Measurements from ENCODE around the gene COMMD1. TPM values are rescaled to one million over a fixed set of nuclear protein-coding genes. Genes with fewer than 3 reads are reported as not detected.

The COMMD1 gene
- total and polyA plus RNA-seq, 2 experiments from 2014 or later: 54.9 to 83.7 TPM

DNA sequence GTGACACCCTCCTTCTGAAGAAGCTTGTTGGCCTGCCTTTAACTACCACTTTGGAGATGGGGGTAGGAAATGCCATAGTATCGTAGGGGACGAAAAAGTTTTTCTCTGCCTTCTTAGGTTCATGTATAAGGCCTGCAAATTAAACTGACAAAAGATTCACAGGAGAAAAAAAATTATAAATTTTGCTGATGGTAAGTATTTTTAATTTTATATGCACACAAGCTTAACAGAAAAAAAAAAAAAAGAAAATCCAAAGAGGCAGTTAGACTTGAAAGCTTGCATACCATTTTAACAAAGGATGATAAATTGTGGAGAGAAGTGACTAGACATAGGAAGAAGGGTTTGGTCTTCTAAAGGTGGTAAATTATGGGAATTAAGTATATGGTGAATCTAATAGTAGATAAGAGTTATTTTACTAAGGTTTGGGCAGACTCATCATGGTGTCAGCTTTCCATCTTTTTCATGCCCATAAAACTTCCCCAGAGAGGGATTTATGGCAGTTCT, 227.9 kb downstream of the COMMD1 start:
- no peak overlapping the region for H3K27ac Mint-ChIP-seq

DNA sequence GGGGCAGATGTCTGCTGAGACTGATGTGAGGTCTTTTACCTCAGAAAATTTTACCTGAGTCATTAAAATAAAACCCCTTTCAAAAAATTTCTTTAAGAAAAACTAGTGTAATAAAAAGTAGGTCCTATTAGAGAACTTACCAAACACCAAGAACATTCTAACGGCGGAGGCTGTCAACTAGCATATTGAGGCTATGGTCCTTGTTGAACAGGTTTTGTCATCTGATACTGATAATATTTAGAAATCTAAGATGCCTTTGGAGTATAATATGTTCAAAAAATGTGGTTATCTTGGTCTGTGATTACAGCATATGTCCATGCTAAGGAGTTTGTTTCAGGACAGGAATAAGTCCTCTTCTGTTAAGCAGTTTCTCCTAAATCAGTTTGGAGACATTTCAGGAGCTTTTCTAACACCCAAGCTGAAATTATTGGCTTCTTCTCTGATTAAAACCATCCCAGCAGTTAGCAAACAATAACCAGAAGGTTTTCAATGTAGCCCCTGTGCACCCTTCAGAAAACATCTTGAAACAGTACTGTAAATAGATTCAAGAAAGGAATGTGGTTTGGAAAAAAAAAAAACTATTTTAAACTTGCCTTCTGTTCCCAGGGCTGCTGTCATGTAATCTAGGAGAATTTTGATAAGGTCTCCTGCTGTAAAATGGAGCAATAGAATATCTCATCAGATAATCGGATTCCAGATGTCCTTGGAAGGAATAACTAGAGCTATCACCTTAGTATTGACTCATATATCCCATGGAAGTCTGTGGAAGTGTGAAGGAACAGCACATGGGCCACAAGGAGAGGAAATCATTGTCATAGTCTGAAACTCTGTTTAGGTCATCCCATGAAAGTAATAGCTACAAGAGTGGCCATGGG, 231.7 kb downstream of the COMMD1 start:
- Mint-ChIP-seq H3K9me3 (no peaks in the 10 kb centered on the region), H3K27me3 (ENCODE audit: insufficient read depth, low read depth, poor library complexity) (peaks cover 2% of the 10 kb centered on the region), H3K4me3 (no peak overlapping the region), H3K36me3 (ENCODE audit: low read depth) (no peaks in the 10 kb centered on the region), H3K4me1 (no peaks in the 10 kb centered on the region; the same call in 2 of the 3 replicates), H3K27ac (no peak overlapping the region)
- no peak overlapping the region for H2AFZ ChIP-seq
- ATAC-seq: no peak
- no peaks in the 10 kb centered on the region for H3K79me2 ChIP-seq (replicated peaks; ENCODE audit: insufficient read depth)
- no peaks in the 10 kb centered on the region for H3K27me3 ChIP-seq (ENCODE audit: insufficient read depth)
- H3K4me1 ChIP-seq (ENCODE audit: insufficient read depth): peaks cover 4% of the 10 kb centered on the region; the same call in 1 of the 2 replicates
- H3F3A ChIP-seq (replicated peaks; ENCODE audit: low read depth): no peaks in the 10 kb centered on the region
- H3K27ac ChIP-seq (ENCODE audit: low read depth): no peak overlapping the region
- no peaks in the 10 kb centered on the region for H3K9me2 ChIP-seq (ENCODE audit: insufficient read depth)
- no peak for DNase-seq (ENCODE audit: low spot score)
- no peak overlapping the region for H3K4me2 ChIP-seq
- no peak overlapping the region for H3K4me3 ChIP-seq
- H4K20me1 ChIP-seq (replicated peaks; ENCODE audit: insufficient read depth): no peaks in the 10 kb centered on the region
- no peaks in the 10 kb centered on the region for H3K36me3 ChIP-seq (ENCODE audit: insufficient read depth)
- TF ChIP-seq CREB1 (CRISPR knock-in tag; IDR thresholded peaks at IDR 0.05; ENCODE audit: low read depth) (no peak), EZH2phosphoT487 (IDR thresholded peaks at IDR 0.05; ENCODE audit: unreplicated experiment) (no peak), ZNF331 (CRISPR knock-in tag; IDR thresholded peaks at IDR 0.05; ENCODE audit: low read depth) (no peak), EZH2 (IDR thresholded peaks at IDR 0.05; ENCODE audit: low read depth, unreplicated experiment) (no peak), STAT1 (IDR thresholded peaks at IDR 0.05; ENCODE audit: unreplicated experiment) (no peak), POLR2AphosphoS5 (IDR thresholded peaks at IDR 0.05; ENCODE audit: low read depth) (no peak), JUNB (IDR thresholded peaks at IDR 0.05; ENCODE audit: unreplicated experiment) (no peak)
- TF ChIP-seq, protein P1, sequence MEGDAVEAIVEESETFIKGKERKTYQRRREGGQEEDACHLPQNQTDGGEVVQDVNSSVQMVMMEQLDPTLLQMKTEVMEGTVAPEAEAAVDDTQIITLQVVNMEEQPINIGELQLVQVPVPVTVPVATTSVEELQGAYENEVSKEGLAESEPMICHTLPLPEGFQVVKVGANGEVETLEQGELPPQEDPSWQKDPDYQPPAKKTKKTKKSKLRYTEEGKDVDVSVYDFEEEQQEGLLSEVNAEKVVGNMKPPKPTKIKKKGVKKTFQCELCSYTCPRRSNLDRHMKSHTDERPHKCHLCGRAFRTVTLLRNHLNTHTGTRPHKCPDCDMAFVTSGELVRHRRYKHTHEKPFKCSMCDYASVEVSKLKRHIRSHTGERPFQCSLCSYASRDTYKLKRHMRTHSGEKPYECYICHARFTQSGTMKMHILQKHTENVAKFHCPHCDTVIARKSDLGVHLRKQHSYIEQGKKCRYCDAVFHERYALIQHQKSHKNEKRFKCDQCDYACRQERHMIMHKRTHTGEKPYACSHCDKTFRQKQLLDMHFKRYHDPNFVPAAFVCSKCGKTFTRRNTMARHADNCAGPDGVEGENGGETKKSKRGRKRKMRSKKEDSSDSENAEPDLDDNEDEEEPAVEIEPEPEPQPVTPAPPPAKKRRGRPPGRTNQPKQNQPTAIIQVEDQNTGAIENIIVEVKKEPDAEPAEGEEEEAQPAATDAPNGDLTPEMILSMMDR (conservative IDR thresholded peaks at IDR 0.05; ENCODE audit: low read depth in 2 of 2): no peak
- TF ChIP-seq, protein P2, sequence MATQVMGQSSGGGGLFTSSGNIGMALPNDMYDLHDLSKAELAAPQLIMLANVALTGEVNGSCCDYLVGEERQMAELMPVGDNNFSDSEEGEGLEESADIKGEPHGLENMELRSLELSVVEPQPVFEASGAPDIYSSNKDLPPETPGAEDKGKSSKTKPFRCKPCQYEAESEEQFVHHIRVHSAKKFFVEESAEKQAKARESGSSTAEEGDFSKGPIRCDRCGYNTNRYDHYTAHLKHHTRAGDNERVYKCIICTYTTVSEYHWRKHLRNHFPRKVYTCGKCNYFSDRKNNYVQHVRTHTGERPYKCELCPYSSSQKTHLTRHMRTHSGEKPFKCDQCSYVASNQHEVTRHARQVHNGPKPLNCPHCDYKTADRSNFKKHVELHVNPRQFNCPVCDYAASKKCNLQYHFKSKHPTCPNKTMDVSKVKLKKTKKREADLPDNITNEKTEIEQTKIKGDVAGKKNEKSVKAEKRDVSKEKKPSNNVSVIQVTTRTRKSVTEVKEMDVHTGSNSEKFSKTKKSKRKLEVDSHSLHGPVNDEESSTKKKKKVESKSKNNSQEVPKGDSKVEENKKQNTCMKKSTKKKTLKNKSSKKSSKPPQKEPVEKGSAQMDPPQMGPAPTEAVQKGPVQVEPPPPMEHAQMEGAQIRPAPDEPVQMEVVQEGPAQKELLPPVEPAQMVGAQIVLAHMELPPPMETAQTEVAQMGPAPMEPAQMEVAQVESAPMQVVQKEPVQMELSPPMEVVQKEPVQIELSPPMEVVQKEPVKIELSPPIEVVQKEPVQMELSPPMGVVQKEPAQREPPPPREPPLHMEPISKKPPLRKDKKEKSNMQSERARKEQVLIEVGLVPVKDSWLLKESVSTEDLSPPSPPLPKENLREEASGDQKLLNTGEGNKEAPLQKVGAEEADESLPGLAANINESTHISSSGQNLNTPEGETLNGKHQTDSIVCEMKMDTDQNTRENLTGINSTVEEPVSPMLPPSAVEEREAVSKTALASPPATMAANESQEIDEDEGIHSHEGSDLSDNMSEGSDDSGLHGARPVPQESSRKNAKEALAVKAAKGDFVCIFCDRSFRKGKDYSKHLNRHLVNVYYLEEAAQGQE (IDR thresholded peaks at IDR 0.05; ENCODE audit: unreplicated experiment): no peak
- TF ChIP-seq, protein P3, sequence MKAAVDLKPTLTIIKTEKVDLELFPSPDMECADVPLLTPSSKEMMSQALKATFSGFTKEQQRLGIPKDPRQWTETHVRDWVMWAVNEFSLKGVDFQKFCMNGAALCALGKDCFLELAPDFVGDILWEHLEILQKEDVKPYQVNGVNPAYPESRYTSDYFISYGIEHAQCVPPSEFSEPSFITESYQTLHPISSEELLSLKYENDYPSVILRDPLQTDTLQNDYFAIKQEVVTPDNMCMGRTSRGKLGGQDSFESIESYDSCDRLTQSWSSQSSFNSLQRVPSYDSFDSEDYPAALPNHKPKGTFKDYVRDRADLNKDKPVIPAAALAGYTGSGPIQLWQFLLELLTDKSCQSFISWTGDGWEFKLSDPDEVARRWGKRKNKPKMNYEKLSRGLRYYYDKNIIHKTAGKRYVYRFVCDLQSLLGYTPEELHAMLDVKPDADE (IDR thresholded peaks at IDR 0.05): no peak

More for the DNA sequence above, 227.9 kb downstream of the COMMD1 start:
- H3K4me1 ChIP-seq (ENCODE audit: insufficient read depth): peaks cover 10% of the 10 kb centered on the region; the same call in 1 of the 2 replicates
- DNase-seq (ENCODE audit: low spot score) (no peak), ATAC-seq (no peak)
- Mint-ChIP-seq H3K36me3 (ENCODE audit: low read depth) (no peaks in the 10 kb centered on the region), H3K4me1 (no peaks in the 10 kb centered on the region; the same call in 2 of the 3 replicates), H3K27me3 (ENCODE audit: insufficient read depth, low read depth, poor library complexity) (peaks cover 4% of the 10 kb centered on the region), H3K9me3 (no peaks in the 10 kb centered on the region), H3K4me3 (no peak overlapping the region)
- no peak overlapping the region for H3K4me3 ChIP-seq
- H3K27ac ChIP-seq (ENCODE audit: low read depth): no peak overlapping the region
- H3F3A ChIP-seq (replicated peaks; ENCODE audit: low read depth): no peaks in the 10 kb centered on the region
- H3K4me2 ChIP-seq: no peak overlapping the region
- no peaks in the 10 kb centered on the region for H3K79me2 ChIP-seq (replicated peaks; ENCODE audit: insufficient read depth)
- no peaks in the 10 kb centered on the region for H3K9me2 ChIP-seq (ENCODE audit: insufficient read depth)
- TF ChIP-seq EZH2 (IDR thresholded peaks at IDR 0.05; ENCODE audit: low read depth, unreplicated experiment): no peak
- no peak for TF ChIP-seq EZH2phosphoT487 (IDR thresholded peaks at IDR 0.05; ENCODE audit: unreplicated experiment)
- TF ChIP-seq, protein P1 (conservative IDR thresholded peaks at IDR 0.05; ENCODE audit: low read depth in 2 of 2): no peak
- no peak for TF ChIP-seq ZNF331 (CRISPR knock-in tag; IDR thresholded peaks at IDR 0.05; ENCODE audit: low read depth)
- TF ChIP-seq STAT1 (IDR thresholded peaks at IDR 0.05; ENCODE audit: unreplicated experiment): no peak
- H4K20me1 ChIP-seq (replicated peaks; ENCODE audit: insufficient read depth): no peaks in the 10 kb centered on the region
- no peaks in the 10 kb centered on the region for H3K36me3 ChIP-seq (ENCODE audit: insufficient read depth)
- no peak overlapping the region for H2AFZ ChIP-seq
- H3K27me3 ChIP-seq (ENCODE audit: insufficient read depth): no peaks in the 10 kb centered on the region

All from GM23338 (cell line).